HepG2 (cell line): ENCODE measurements around the gene SLC17A9. TPM values are rescaled to one million over a fixed set of nuclear protein-coding genes. Genes with fewer than 3 reads are reported as not detected.

Source experiments
- MED1 ChIP-seq: sonication (generic); formaldehyde crosslinking; IDR thresholded peaks from 2 replicates; pipeline ENCODE4 v1.4.0; 2020; ENCODE audit warnings: missing genetic modification reagents
- SRSF9 ChIP-seq: fragments of 200-400 bp; formaldehyde crosslinking; IDR thresholded peaks from 2 replicates; pipeline ENCODE4 v1.6.1; 2018; ENCODE audit warnings: borderline replicate concordance, mild to moderate bottlenecking, low read depth, low read length; ENCODE audit not compliant: insufficient read depth, poor library complexity, severe bottlenecking
- ZNF335 ChIP-seq: sonication (generic); formaldehyde crosslinking; IDR thresholded peaks from 2 replicates; pipeline ENCODE4 v1.4.0; 2020; ENCODE audit warnings: missing genetic modification reagents
- polyA plus RNA-seq, 8 experiments: library from polyadenylated mRNA; depleted of rRNA in 3 of 8; stranded (reverse) in 7 of 8; unstranded in 1 of 8; fragments of >200 nt; fragmentation: Illumina TruSeq in 4 of 8; extraction: Trizol in 4 of 8; gene quantifications; 2 replicates each; pipeline versions ENCODE4 v1.2.1 to v1.2.3, GENCODE V29; 2011 to 2016; ENCODE audit warnings: low read depth in 4 of 8, missing spikeins in 1 of 8, mixed read lengths in 1 of 8; ENCODE audit not compliant: insufficient read depth in 1 of 8
- total RNA-seq, 5 experiments: library from RNA; depleted of rRNA; stranded (reverse); fragments of >200 nt; fragmentation: Illumina TruSeq; extraction: Trizol; gene quantifications; 2 replicates each; pipeline ENCODE4 v1.2.3, GENCODE V29; 2016; ENCODE audit warnings: low read depth in 1 of 5
- TF ChIP-seq, protein P1 (sequence below), 2 experiments: fragments of 450-650 bp in 1 of 2; sonication (generic) in 1 of 2; formaldehyde crosslinking in 1 of 2; IDR thresholded peaks; 2 replicates each; pipeline versions ENCODE4 v1.6.1 to v1.8.0; 2016 to 2022; ENCODE audit warnings: antibody characterized with exemption in 1 of 2, mild to moderate bottlenecking in 1 of 2, missing genetic modification reagents in 1 of 2
- TF ChIP-seq, protein P2 (sequence below): sonication (generic); formaldehyde crosslinking; IDR thresholded peaks from 2 replicates; pipeline ENCODE4 v1.8.1; 2023; ENCODE audit warnings: missing genetic modification reagents, inconsistent platforms, borderline replicate concordance
- TF ChIP-seq, protein P3 (sequence below): sonication (generic); formaldehyde crosslinking; conservative IDR thresholded peaks from 2 replicates; pipeline ENCODE4 v1.8.0; 2022; ENCODE audit warnings: mild to moderate bottlenecking, moderate library complexity, missing genetic modification reagents

SLC17A9 gene
- total and polyA plus RNA-seq, 2 of the 13 experiments (the other 11 are each of a cell fraction or from before 2014, with no cell fraction given) = 110 to 191 TPM

DNA sequence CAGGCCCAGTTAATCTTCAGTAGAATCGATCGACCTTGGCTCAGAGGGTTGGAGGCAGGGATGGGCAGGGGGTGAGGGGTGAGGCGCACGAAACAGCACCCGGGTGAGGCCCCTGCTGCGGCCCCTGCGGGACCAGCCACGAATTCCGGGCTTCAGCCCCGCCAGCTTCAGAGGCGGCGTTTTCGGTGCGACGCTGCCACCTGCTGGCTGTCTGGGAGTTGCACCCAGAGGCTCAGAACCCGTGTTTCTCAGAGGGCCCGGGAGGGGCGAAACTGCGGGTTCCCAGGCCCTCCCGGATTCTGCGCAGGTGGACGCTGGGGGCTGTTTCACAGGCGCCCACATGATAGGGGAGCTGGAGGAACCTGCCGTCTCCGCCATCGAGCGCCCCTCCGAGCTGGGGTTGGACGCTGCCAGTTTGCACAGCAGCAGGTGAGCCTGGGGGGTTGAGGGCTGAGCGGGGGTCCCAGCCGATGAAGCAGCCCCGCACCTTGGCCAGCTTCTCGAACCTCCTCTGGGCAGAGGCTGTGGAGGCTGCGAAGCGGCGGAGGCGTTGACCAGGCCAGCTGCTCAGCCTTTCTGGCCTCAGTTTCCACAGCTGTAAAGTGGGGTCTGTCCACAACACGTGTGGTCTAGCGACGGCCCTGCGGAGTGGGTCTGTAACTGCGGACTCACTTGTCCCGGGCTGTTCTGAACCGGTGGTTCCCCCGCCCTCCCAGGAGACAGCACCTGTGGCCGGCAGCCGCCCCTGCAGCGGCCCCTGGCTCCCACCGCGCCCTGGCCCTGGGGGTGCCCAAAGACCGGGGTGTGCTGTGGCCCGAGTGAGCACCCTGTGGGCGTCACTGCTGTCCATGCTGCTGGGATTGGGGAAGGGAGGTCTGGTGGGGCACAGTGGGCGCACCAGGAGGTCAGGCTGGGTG lies 56.8 kb downstream of the SLC17A9 start (continued):
- TF ChIP-seq, protein P1, sequence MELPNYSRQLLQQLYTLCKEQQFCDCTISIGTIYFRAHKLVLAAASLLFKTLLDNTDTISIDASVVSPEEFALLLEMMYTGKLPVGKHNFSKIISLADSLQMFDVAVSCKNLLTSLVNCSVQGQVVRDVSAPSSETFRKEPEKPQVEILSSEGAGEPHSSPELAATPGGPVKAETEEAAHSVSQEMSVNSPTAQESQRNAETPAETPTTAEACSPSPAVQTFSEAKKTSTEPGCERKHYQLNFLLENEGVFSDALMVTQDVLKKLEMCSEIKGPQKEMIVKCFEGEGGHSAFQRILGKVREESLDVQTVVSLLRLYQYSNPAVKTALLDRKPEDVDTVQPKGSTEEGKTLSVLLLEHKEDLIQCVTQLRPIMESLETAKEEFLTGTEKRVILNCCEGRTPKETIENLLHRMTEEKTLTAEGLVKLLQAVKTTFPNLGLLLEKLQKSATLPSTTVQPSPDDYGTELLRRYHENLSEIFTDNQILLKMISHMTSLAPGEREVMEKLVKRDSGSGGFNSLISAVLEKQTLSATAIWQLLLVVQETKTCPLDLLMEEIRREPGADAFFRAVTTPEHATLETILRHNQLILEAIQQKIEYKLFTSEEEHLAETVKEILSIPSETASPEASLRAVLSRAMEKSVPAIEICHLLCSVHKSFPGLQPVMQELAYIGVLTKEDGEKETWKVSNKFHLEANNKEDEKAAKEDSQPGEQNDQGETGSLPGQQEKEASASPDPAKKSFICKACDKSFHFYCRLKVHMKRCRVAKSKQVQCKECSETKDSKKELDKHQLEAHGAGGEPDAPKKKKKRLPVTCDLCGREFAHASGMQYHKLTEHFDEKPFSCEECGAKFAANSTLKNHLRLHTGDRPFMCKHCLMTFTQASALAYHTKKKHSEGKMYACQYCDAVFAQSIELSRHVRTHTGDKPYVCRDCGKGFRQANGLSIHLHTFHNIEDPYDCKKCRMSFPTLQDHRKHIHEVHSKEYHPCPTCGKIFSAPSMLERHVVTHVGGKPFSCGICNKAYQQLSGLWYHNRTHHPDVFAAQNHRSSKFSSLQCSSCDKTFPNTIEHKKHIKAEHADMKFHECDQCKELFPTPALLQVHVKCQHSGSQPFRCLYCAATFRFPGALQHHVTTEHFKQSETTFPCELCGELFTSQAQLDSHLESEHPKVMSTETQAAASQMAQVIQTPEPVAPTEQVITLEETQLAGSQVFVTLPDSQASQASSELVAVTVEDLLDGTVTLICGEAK (IDR thresholded peaks at IDR 0.05) = no peak
- TF ChIP-seq, protein P1 (CRISPR knock-in tag; IDR thresholded peaks at IDR 0.05) = no peak
- TF ChIP-seq, protein P2, sequence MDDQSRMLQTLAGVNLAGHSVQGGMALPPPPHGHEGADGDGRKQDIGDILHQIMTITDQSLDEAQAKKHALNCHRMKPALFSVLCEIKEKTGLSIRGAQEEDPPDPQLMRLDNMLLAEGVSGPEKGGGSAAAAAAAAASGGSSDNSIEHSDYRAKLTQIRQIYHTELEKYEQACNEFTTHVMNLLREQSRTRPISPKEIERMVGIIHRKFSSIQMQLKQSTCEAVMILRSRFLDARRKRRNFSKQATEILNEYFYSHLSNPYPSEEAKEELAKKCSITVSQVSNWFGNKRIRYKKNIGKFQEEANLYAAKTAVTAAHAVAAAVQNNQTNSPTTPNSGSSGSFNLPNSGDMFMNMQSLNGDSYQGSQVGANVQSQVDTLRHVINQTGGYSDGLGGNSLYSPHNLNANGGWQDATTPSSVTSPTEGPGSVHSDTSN (CRISPR knock-in tag) = no peak
- TF ChIP-seq MED1 (CRISPR knock-in tag) (peak; percentile 67), ZNF335 (0 out of 2 replicates have a peak, but pooled peaks have one; percentile 58), SRSF9 (no peak)
- TF ChIP-seq, protein P3, sequence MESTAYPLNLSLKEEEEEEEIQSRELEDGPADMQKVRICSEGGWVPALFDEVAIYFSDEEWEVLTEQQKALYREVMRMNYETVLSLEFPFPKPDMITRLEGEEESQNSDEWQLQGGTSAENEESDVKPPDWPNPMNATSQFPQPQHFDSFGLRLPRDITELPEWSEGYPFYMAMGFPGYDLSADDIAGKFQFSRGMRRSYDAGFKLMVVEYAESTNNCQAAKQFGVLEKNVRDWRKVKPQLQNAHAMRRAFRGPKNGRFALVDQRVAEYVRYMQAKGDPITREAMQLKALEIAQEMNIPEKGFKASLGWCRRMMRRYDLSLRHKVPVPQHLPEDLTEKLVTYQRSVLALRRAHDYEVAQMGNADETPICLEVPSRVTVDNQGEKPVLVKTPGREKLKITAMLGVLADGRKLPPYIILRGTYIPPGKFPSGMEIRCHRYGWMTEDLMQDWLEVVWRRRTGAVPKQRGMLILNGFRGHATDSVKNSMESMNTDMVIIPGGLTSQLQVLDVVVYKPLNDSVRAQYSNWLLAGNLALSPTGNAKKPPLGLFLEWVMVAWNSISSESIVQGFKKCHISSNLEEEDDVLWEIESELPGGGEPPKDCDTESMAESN = peak; percentile 59; the same call in 1 of the 2 replicates
